Stomach (tissue), 9 donors: ENCODE measurements around the gene PDK2. TPM values are rescaled to one million over a fixed set of nuclear protein-coding genes. Genes with fewer than 3 reads are reported as not detected.

ENCODE experiments used
- DNase-seq, 2 donors: peaks; one replicate each; pipeline versions ENCODE4 v3.0.0 to v3.0.0-alpha.2; 2013 to 2019
- H3K27ac ChIP-seq, 5 donors: fragments of 200-600 bp in 4 of 5; sonication (generic) in 4 of 5; one replicate each; pipeline ENCODE4 v1.5.1; 2013 to 2019; ENCODE audit warnings: mild to moderate bottlenecking in 1 of 5, moderate library complexity in 1 of 5
- H3K27me3 ChIP-seq, 3 donors: fragments of 200-600 bp; sonication (generic); one replicate each; pipeline ENCODE4 v1.5.1; 2017 to 2019; ENCODE audit warnings: mixed run types in 1 of 3
- H3K36me3 ChIP-seq, 4 donors: fragments of 200-600 bp; sonication (generic); 1 replicate in 3 of 4; 2 replicates in 1 of 4; pipeline ENCODE4 v1.5.1; 2016 to 2019
- H3K4me1 ChIP-seq, 4 donors: fragments of 200-600 bp; sonication (generic); one replicate each; pipeline ENCODE4 v1.5.1; 2016 to 2019
- H3K4me3 ChIP-seq, 4 donors: fragments of 200-600 bp; sonication (generic) in 3 of 4; one replicate each; pipeline ENCODE4 v1.5.1; 2016 to 2019; ENCODE audit warnings: mild to moderate bottlenecking in 1 of 4
- H3K9me3 ChIP-seq, 4 donors: fragments of 200-600 bp; sonication (generic); one replicate each; pipeline ENCODE4 v1.5.1; 2016 to 2019
- EP300 ChIP-seq: sonication (generic); formaldehyde crosslinking; IDR thresholded peaks from one replicate; pipeline ENCODE4 v1.6.1; 2017; ENCODE audit warnings: antibody characterized with exemption
- POLR2A ChIP-seq, 4 donors: fragments of 450-650 bp; IDR thresholded peaks; one replicate each; pipeline ENCODE4 v1.6.1; 2016; ENCODE audit warnings: antibody characterized with exemption in 4 of 4, control low read depth in 2 of 4, mild to moderate bottlenecking in 1 of 4, moderate library complexity in 1 of 4
- POLR2AphosphoS5 ChIP-seq, 3 donors: sonication (generic); formaldehyde crosslinking; IDR thresholded peaks; one replicate each; pipeline ENCODE4 v1.6.1; 2016; ENCODE audit warnings: antibody characterized with exemption in 3 of 3
- WGBS, 5 donors: extraction: QIAGEN DNeasy Blood & Tissue Kit in 3 of 5; methylation state at CpG; one replicate each; pipeline versions ENCODE4 v1.1.5 to v1.1.7; 2013 to 2018; 5-methylcytosine and 5-hydroxymethylcytosine counted together
- intact Hi-C: fragments of 100-400 bp; cut with DNase I; formaldehyde crosslinking; loops from one replicate; pipeline ENCODE4 v1.15.1; 2023; ENCODE audit warnings: low total_unique reads
- polyA plus RNA-seq, 3 donors: library from polyadenylated mRNA; stranded (reverse); fragments of 200-250 nt; gene quantifications; one replicate each; pipeline ENCODE4 v1.2.3, GENCODE V29; 2013
- total RNA-seq, 5 donors: library from RNA; depleted of rRNA; stranded (reverse); fragments of >200 nt; gene quantifications; one replicate each; pipeline versions ENCODE4 v1.1.0 to v1.2.3, GENCODE V29; 2014 to 2016
- TF ChIP-seq, protein P1 (sequence below), 7 experiments: fragments of 450-650 bp in 4 of 7; fragments of 200-600 bp in 3 of 7; sonication (generic) in 3 of 7; IDR thresholded peaks; one replicate each; pipeline ENCODE4 v1.5.1; 2016 to 2019; ENCODE audit warnings: antibody characterized with exemption in 7 of 7, control low read depth in 2 of 7, mild to moderate bottlenecking in 1 of 7
- donor health status: healthy with polysubstance abuse.
- donor health status: Bipolar disorder and iron deficiency.
- donor health status: healthy.

PDK2 gene
- total and polyA plus RNA-seq, 8 donors, result 4.6 to 255 (median 20.4) TPM

DNA sequence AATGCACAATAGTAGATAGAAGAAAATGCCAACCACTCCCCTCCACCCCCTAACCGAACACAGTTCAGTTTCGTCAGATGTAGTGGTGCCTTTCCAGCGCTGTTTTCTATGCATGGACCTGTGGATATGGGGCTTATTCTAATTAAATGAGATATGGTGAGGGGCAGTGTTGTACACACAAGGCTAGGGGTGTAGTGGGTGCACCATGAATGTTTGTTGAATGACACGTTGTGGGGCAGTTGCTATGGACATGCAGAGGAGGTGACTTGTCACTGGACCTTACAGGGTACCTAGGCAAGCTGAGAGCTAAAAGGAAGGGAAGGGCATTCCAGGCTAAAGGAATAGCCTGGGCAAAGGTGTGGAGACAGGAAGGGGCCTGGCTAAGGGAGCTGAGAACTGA is 3.4 kb downstream of the PDK2 start:
- no peak overlapping the region for H3K4me3 ChIP-seq
- no peaks in the 10 kb centered on the region for H3K27me3 ChIP-seq
- TF ChIP-seq POLR2A (IDR thresholded peaks at IDR 0.05) (no peak), EP300 (no peak), POLR2AphosphoS5 (IDR thresholded peaks at IDR 0.05) (no peak)
- TF ChIP-seq, protein P1, sequence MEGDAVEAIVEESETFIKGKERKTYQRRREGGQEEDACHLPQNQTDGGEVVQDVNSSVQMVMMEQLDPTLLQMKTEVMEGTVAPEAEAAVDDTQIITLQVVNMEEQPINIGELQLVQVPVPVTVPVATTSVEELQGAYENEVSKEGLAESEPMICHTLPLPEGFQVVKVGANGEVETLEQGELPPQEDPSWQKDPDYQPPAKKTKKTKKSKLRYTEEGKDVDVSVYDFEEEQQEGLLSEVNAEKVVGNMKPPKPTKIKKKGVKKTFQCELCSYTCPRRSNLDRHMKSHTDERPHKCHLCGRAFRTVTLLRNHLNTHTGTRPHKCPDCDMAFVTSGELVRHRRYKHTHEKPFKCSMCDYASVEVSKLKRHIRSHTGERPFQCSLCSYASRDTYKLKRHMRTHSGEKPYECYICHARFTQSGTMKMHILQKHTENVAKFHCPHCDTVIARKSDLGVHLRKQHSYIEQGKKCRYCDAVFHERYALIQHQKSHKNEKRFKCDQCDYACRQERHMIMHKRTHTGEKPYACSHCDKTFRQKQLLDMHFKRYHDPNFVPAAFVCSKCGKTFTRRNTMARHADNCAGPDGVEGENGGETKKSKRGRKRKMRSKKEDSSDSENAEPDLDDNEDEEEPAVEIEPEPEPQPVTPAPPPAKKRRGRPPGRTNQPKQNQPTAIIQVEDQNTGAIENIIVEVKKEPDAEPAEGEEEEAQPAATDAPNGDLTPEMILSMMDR (IDR thresholded peaks at IDR 0.05), result no peak
- no peaks in the 10 kb centered on the region for H3K9me3 ChIP-seq
- H3K4me1 ChIP-seq, result peaks cover 44 to 90% (median 68%) of the 10 kb centered on the region in 4 donors
- intact Hi-C loops, result no loop called here
- WGBS, 5 donors, result 77 to 85% (median 79%) methylated on average over 4 of the region's 4 CpGs
- H3K27ac ChIP-seq, result peak overlapping the region in 2 of 5 donors; percentile 17 to 79
- H3K36me3 ChIP-seq, result peaks cover 13 to 53% (median 35%) of the 10 kb centered on the region in 4 donors
- DNase-seq, result no peak

DNA sequence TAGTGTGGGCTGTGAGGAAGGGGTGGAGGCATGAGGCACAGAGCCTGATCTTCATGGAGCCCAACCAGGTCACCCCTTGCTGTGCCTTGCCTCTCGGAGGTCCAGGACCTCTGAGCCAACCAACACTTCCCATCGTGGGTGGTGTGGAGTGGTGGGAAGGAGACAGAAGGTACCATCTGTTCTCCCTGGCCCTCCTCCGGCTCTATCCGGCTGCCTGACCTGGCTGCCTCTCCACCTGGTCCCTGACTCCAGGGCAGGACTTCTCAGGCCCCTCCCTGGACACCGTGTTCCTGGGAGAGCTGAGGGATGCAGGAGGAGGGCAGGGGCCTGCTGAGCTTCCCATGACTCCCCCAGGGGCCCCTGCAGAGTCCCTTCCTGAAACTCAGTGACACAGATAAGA is 3.9 kb downstream of the PDK2 start:
- 66 to 86% (median 77%) methylated on average over 5 of the region's 5 CpGs for WGBS, 5 donors
- intact Hi-C loops, result no loop called here
- no peak overlapping the region for H3K4me3 ChIP-seq
- peak overlapping the region in 2 of 5 donors; percentile 17 to 79 for H3K27ac ChIP-seq
- H3K36me3 ChIP-seq, result peaks cover 13 to 57% (median 40%) of the 10 kb centered on the region in 4 donors
- TF ChIP-seq POLR2A (IDR thresholded peaks at IDR 0.05) (no peak), POLR2AphosphoS5 (IDR thresholded peaks at IDR 0.05) (no peak), EP300 (no peak)
- TF ChIP-seq, protein P1 (IDR thresholded peaks at IDR 0.05), result no peak
- H3K27me3 ChIP-seq, result no peaks in the 10 kb centered on the region
- DNase-seq, result no peak
- no peaks in the 10 kb centered on the region for H3K9me3 ChIP-seq
- H3K4me1 ChIP-seq, result peaks cover 44 to 92% (median 69%) of the 10 kb centered on the region in 4 donors

DNA sequence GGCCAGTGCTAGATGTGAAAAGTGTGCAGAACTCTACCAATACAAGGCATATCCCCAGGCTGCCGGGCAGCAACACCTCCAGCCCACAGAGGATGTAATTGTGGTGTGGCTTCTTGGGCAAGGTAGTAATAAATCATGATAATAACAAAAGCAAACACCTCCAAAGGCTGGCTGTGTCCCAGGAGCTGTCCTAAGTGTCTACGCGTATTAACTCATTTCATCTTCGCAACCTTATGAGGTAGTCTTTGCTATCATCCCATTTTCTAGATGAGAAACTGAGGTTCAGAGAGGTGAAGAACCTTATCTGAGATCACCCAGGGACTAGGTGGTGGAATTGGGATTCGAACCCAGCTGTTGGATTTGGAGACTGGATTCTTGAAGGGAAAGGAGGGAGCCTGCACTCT is 5.3 kb downstream of the PDK2 start:
- Histone ChIP-seq H3K4me1 (peaks cover 44 to 87% (median 66%) of the 10 kb centered on the region in 4 donors), H3K36me3 (peaks cover 13 to 72% (median 53%) of the 10 kb centered on the region in 4 donors)
- WGBS, 5 donors, result 55 to 63% (median 57%) methylated on average over 5 of the region's 5 CpGs

DNA sequence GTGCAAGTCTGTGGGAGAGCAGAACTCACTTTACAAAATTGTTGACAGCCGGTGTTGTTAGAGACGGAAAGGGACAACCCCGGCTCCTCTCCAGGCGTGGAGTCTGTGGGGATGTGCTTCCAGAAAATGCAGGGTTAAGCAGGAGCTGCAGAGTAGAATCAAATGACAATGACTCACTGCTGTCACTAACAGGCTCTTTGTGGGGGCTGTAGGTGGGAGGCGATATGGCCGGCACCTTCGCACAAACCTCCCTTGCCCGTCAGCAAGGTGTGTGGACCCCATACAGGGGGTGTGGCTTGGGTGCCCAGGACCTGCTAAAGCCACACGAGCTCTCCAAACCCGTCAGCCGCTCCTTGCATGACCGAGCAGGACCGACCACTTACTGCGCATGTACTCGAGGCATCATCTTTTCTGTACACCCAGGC is 5.8 kb downstream of the PDK2 start:
- TF ChIP-seq EP300, result no peak
- TF ChIP-seq, protein P1 (IDR thresholded peaks at IDR 0.05), result no peak
- TF ChIP-seq POLR2A (IDR thresholded peaks at IDR 0.05), result no peak
- no peak for TF ChIP-seq POLR2AphosphoS5 (IDR thresholded peaks at IDR 0.05)
- peak overlapping the region; percentile 71 to 85 (median 80) for H3K27ac ChIP-seq
- H3K4me1 ChIP-seq, result peaks cover 42 to 85% (median 62%) of the 10 kb centered on the region in 4 donors
- peak in 1 of 2 donors; percentile 84 for DNase-seq
- peak overlapping the region in 3 of 4 donors; percentile 2 to 20 (median 14) for H3K4me3 ChIP-seq
- intact Hi-C loops, result no loop called here
- no peaks in the 10 kb centered on the region for H3K9me3 ChIP-seq
- H3K27me3 ChIP-seq, result no peaks in the 10 kb centered on the region
- H3K36me3 ChIP-seq, result peaks cover 17 to 76% (median 58%) of the 10 kb centered on the region in 4 donors
- 36 to 59% (median 41%) methylated on average over 15 of the region's 15 CpGs for WGBS, 5 donors

More for the DNA sequence above, 5.3 kb downstream of the PDK2 start:
- Histone ChIP-seq H3K27ac (peak overlapping the region; percentile 71 to 85 (median 80)), H3K9me3 (no peaks in the 10 kb centered on the region), H3K27me3 (no peaks in the 10 kb centered on the region), H3K4me3 (peak overlapping the region in 1 of 4 donors; percentile 20)
- intact Hi-C loops, result no loop called here
- no peak for DNase-seq
- TF ChIP-seq EP300, result no peak
- TF ChIP-seq, protein P1 (IDR thresholded peaks at IDR 0.05), result no peak
- no peak for TF ChIP-seq POLR2A (IDR thresholded peaks at IDR 0.05)
- TF ChIP-seq POLR2AphosphoS5 (IDR thresholded peaks at IDR 0.05), result no peak
